NCI-H2171 treated with DMSO at 0.1 percent for 48 hours (cell line): ENCODE data around the gene AKAP8L.

ENCODE experiments used
- DNase-seq: peaks from one replicate; lab custom pipeline; 2025; lab: John Stamatoyannopoulos, UW

The AKAP8L gene

GRCh38 chr19:15432629-15433518 lies 14.1 kb upstream of the AKAP8L start:
- peak; percentile 85 for DNase-seq

GRCh38 chr19:15432018-15432494 lies 13.3 kb upstream of the AKAP8L start:
- DNase-seq: no peak

DNA sequence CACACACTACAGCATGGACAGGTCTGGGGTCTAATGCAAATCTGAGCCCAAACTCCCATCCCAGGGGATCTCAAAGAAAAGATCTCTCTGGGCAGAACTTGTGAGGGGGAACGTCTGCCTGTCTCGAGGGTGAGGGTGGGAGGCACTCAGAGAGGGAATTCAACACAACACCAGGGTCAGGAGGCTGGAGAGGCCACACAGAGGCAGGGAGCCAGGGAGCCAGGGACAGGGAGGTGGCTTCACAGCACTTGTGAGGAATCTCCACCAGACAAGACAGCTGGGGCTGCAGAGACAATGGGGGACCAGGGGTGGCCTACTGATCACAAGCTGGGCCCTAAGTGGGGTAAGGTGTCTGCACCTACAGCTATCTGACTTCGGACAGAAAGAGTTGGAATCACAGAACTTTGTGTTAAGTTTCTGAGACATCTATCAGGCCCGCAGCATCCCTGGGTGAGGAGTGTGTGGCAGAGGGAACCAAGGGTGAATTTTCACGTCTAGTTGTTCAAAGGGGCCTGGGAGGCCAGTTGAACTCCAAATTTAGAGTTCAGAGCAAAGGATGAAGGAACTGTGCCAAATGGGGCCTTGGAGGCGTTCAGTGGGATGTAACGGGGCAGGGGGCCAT lies 12.7 kb upstream of the AKAP8L start:
- DNase-seq: no peak

DNA sequence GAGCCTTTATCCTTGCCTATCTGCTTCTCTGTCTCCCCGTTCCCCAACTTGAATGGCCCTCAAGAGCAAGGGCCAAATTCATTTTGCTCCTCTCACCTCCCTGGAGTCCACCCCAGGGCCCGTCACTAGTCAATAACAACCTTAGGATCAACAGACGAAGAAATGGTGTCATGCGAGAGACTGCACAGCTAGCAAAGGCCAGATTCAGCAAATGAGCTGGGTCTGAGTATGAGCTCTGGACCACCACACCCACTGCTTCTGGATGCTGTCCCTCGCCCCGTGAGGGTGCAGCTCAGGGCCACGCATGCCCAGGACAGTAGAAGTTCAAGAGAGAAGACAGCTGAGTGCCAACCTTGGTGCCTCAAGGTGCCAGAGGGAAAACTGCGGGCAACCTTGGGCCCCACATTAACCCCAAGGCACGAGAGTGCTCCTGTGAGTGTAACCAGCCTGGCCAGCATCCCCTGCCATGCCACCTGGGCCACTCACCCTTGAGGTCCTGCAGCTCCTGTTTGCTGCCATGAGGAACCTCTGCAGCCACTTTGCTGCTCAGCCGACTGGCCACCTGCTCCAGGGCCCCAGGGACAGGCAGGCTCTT lies 11.8 kb upstream of the AKAP8L start:
- DNase-seq: no peak

GRCh38 chr19:15429825-15430467 lies 11.2 kb upstream of the AKAP8L start:
- DNase-seq: no peak

DNA sequence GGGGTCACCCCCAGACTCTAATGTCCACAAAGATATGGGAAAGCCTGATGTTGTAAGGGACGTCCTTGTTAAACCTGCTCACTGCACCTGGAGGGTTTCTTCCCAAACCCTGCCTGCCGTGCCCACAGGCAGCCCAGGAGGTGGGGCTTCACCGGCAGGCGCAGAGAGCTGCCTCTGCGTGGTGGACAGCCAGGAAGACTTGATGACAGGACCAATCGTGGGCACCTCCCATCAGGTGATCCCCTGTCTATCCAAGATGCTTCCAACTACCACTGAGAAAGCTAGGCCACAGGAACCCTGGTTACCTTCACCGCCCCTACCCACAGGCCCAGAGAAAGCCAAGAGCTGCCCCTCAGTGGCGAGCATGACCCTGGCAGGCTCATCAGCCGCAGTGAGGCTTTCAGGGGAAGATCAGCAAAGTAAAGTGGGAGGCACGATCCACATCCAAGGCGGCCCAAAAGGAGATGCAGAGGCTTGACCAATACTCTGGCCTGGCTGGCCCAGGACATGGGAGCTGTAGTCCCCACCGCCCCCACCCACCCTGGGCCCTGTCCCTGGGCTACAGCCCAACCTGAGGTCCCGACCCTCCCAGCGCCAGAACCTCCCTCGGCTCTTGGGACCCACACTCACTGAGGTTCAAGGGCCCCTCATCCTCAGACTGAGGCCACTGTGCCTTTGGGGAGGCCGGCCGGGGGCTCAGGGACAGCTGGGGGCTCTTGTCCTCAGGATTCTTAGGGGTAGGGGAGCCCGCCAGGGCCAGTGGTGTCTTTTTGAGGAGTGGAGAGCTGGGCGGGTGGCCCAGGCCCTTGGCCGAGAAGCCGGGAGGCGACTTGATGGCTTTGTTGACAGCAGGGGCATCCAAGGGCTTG lies 10.4 kb upstream of the AKAP8L start:
- DNase-seq: no peak

- DNase-seq: no peak
Measured at GRCh38 chr19:15427991-15428471, 9.2 kb upstream of the AKAP8L start.

DNA sequence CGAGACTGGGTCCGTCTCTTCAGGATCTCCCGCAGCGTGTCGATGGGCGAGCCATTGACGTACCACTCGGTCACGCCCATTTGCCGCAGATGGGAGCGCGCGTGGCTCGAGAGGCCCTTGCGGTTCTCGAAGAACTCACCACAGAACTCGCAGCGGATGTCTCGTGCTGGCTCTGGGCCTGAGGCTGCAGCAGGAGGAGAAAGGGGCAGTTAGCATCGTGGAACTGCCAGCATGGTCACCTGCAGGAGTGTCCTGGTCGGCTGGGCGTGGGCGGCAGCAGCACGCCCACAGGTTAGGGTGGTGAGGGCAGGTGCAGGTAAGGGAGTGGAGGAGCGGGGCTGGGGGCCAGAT lies 8.5 kb upstream of the AKAP8L start:
- no peak for DNase-seq

- DNase-seq: no peak
Measured at GRCh38 chr19:15426485-15427349, 7.9 kb upstream of the AKAP8L start.

GRCh38 chr19:15425321-15425950 lies 6.6 kb upstream of the AKAP8L start:
- DNase-seq: no peak

DNA sequence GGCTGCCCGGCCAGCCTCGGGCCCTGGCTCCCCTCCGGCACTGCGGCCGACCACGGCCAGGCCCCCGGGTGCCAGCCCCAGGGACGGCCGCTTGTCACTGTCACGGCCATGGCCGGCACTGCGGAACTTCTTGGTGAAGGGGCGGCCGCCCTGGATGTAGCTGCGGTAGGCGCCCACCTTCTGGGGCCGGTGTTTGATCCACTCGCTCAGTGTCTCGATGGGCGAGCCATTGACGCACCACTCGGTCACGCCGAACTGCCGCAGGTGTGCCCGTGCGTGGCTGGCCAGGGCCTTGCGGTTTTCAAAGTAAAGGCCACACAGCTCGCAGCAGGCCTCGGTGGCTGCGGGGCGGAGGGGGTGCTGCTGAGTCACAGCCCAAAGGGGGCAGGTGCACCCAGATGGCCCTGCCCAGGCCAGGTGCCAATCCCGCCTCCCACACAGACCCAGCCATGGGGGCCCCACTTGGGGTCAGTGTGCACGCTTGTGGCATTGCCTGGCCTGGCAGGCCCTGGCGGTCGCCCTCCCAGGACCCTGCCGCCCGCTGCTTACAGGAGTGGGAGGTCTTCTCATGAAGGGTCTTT lies 6.0 kb upstream of the AKAP8L start:
- DNase-seq: no peak

DNA sequence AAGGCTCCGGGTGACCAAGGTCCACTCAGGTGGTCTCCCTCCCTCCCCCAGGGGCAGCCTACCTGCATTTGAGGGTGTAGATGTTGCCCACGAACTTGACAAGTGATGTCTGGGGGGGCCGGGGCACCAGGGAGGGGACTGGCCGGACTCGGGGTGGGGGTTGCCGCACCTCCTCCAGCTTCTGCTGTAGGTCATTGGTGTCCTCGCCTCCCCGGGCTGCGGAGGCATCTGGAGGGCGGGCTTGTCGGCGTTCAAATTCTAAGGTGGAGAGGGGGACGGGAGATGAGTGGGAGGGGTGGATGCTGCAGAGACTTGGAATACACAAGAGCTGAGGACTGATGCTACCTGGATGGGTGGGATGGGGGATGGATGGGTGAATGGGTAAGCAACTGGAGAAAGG lies 5.3 kb upstream of the AKAP8L start:
- no peak for DNase-seq

DNA sequence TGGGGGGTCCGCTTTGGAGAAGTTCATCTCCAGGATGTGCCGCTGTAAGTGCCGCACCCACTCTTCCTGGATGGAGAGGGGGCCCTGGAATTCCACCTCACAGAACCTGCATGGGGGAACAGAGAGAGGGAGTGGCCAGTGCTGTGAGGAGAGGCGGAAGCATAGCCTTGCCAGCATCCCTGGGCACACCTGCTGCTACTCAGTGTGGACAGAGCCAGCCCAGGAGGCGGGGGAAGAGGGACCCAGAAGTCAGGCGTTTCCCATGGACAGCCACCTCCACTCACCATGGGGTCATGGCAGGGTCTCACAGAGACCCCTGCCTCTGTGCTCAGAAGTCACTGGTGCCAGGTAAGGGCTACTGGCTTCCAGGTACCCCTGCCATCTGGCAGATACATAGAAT lies 4.3 kb upstream of the AKAP8L start:
- no peak for DNase-seq

DNA sequence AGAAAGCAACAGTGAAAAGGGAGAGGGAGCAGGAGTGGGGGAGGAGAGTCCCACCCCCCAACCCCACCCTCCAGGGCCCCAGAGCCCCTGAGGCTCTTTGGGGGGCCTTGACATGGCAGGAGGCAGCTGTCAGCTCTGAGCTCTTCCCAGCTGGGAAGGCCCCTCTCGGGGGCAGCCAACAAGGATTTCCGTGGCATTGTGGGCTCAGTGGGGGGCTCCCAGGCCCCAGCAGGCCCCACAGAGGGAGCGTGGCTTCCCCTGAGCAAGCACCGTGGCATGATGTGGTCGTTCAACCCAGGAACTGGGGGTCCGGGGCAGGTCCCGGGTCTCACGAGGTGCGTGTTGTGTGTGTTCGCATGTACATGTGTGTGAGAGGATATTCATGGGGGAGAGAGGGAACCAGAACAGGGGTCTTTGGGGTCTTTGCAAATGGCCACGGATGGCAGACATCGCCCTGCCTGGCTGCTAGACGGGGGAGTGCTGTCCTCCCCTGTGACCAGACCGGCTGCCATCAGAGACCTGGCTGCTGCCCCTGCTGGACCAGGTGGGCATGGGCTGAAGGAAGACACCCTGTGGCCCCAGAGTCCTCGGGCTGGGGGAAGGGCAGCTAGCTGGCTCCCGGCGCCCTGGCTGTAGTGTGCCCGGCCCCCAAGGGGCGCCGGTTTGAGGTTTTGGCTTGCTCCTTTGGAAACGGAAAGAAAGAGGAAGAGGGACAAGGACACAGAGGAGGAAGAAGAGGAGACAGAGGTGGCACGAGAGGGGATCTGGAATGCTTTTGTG lies 3.7 kb upstream of the AKAP8L start:
- DNase-seq: no peak

GRCh38 chr19:15421721-15422260 lies 3.0 kb upstream of the AKAP8L start:
- DNase-seq: peak; percentile 27

- DNase-seq: no peak
Measured at GRCh38 chr19:15421136-15421695, 2.4 kb upstream of the AKAP8L start.

DNA sequence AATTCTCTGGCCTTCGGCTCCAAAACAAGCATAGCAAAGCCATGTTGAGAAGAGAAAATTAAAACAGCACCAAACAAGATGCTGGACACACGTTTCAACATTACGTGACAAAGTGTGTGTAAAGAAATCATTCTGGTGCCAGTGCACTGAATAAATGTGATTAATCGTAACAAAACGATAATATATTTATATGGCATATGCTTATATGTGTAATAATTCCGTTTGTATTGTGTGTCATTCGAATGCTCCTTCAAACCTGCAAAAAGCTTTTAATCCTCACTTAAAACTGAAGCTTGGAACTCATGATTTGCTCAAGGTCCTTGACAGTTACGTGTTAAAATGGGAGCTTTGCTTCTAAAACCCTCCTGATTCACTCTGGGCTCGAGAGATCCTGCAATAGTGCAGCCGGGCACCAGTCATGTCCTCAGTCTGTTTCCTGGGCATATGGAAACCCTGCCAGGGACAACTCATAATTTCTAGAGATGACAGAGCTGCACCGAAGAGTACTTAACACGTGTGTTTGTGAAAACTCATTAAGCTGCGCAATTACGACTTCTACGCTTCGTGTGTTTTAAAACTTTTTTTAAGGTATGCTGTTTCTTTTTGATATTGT lies 731 bp upstream of the AKAP8L start:
- no peak for DNase-seq

DNA sequence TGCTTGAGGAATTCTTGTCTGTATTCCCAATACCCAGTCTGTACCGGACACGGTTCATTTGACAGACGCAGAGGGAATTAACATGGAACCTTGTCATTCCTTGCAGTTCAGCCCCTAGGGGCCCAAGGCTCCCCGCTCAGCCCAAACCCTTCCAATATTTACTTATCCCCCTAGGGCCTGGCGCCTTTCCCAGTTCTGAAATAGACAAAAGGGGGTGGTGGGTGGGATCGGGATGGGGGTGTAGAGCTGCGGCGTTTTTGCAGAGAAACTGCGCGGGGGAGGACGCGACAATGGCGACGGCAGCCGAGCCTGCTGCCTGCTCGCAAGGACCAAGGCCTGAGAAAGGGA lies 583 bp downstream of the AKAP8L start:
- DNase-seq: peak; percentile 66
